Neural cell (in vitro differentiated cells): ENCODE results near the gene HBE1. TPM values are rescaled to one million over a fixed set of nuclear protein-coding genes. Genes with fewer than 3 reads are reported as not detected.

ENCODE experiments used
- H2AFZ ChIP-seq: fragments of 200-600, 300-800 bp; sonication (generic), shearing (Covaris generic); 2 replicates; pipeline ENCODE4 v1.6.0; 2014; ENCODE audit warnings: low read depth, mild to moderate bottlenecking, antibody characterized with exemption, low read length, moderate library complexity
- H3F3A ChIP-seq: fragments of 200-600 bp; shearing (Covaris generic); 2 replicates; pipeline ENCODE4 v1.6.1; 2016; ENCODE audit warnings: mild to moderate bottlenecking, moderate library complexity, mixed read lengths, antibody characterized with exemption, low read length; ENCODE audit not compliant: insufficient read depth, poor library complexity, severe bottlenecking
- H3K27ac ChIP-seq: fragments of 200-600, 300-800 bp; sonication (generic), shearing (Covaris generic); 2 replicates; pipeline ENCODE4 v1.5.1; 2014; ENCODE audit warnings: mild to moderate bottlenecking, low read length, moderate library complexity
- H3K27me3 ChIP-seq: fragments of 300-800, 200-600 bp; sonication (generic), shearing (Covaris generic); 2 replicates; pipeline ENCODE4 v1.6.0; 2014; ENCODE audit warnings: mild to moderate bottlenecking, low read depth, low read length, moderate library complexity; ENCODE audit not compliant: insufficient read depth
- H3K36me3 ChIP-seq: fragments of 300-800, 200-600 bp; sonication (generic), shearing (Covaris generic); 2 replicates; pipeline ENCODE4 v1.5.1; 2014; ENCODE audit warnings: mild to moderate bottlenecking, antibody characterized with exemption, low read length, moderate library complexity; ENCODE audit not compliant: insufficient read depth
- H3K4me2 ChIP-seq: fragments of 300-800, 200-600 bp; sonication (generic), shearing (Covaris generic); 2 replicates; pipeline ENCODE4 v1.6.0; 2014; ENCODE audit warnings: mild to moderate bottlenecking, low read length
- H3K4me3 ChIP-seq: fragments of 300-800, 200-600 bp; sonication (generic), shearing (Covaris generic); 2 replicates; pipeline ENCODE4 v1.5.1; 2014; ENCODE audit warnings: mild to moderate bottlenecking, low read length, moderate library complexity
- H3K79me2 ChIP-seq: fragments of 200-600 bp; shearing (Covaris generic); replicated peaks from 2 replicates; pipeline ENCODE4 v1.6.0; 2014; ENCODE audit warnings: mild to moderate bottlenecking, low read length, moderate library complexity; ENCODE audit not compliant: insufficient read depth
- H3K9ac ChIP-seq: fragments of 300-800, 200-600 bp; sonication (generic), shearing (Covaris generic); 2 replicates; pipeline ENCODE4 v1.6.1; 2016; ENCODE audit warnings: mild to moderate bottlenecking, low read length, mixed read lengths
- H3K9me2 ChIP-seq: fragments of 200-600 bp; shearing (Covaris generic); 2 replicates; pipeline ENCODE4 v1.6.1; 2016; ENCODE audit warnings: mild to moderate bottlenecking, low read length, mixed read lengths; ENCODE audit not compliant: insufficient read depth
- H3K9me3 ChIP-seq: fragments of 200-600, 300-800 bp; sonication (generic), shearing (Covaris generic); 2 replicates; pipeline ENCODE4 v1.6.1; 2016; ENCODE audit warnings: mild to moderate bottlenecking, mixed run types, low read length, moderate library complexity, mixed read lengths
- H4K20me1 ChIP-seq: fragments of 200-600 bp; shearing (Covaris generic); 2 replicates; pipeline ENCODE4 v1.6.1; 2016; ENCODE audit warnings: mild to moderate bottlenecking, mixed run types; ENCODE audit not compliant: insufficient read depth
- EP300 ChIP-seq: fragments of 450-650 bp; conservative IDR thresholded peaks from 2 replicates; pipeline ENCODE4 v1.6.1; 2014; ENCODE audit warnings: antibody characterized with exemption, mild to moderate bottlenecking, moderate library complexity; ENCODE audit not compliant: poor library complexity, severe bottlenecking
- EZH2 ChIP-seq: fragments of 200-600, 300-800 bp; shearing (Covaris generic), sonication (generic); IDR thresholded peaks from 2 replicates; pipeline ENCODE4 v1.6.1; 2014; ENCODE audit warnings: antibody characterized with exemption, low read length, borderline replicate concordance, mild to moderate bottlenecking; ENCODE audit not compliant: insufficient read depth, poor library complexity, severe bottlenecking
- MXI1 ChIP-seq: fragments of 450-650 bp; conservative IDR thresholded peaks from 2 replicates; pipeline ENCODE4 v1.6.1; 2014; ENCODE audit warnings: antibody characterized with exemption, mild to moderate bottlenecking; ENCODE audit not compliant: poor library complexity, severe bottlenecking
- POLR2AphosphoS5 ChIP-seq: IDR thresholded peaks from 2 replicates; pipeline ENCODE4 v1.6.1; 2012
- RAD21 ChIP-seq: fragments of 450-650 bp; conservative IDR thresholded peaks from 2 replicates; pipeline ENCODE4 v1.6.1; 2014; ENCODE audit warnings: antibody characterized with exemption, mild to moderate bottlenecking, moderate library complexity
- SMC3 ChIP-seq: fragments of 450-650 bp; conservative IDR thresholded peaks from 2 replicates; pipeline ENCODE4 v1.6.1; 2014; ENCODE audit warnings: antibody characterized with exemption, mild to moderate bottlenecking, moderate library complexity; ENCODE audit not compliant: poor library complexity
- TAF1 ChIP-seq: IDR thresholded peaks from 2 replicates; pipeline ENCODE4 v1.6.1; 2012; ENCODE audit warnings: low read depth
- polyA plus RNA-seq: library from polyadenylated mRNA; depleted of rRNA; stranded (reverse); fragments of >200 nt; gene quantifications from 2 replicates; pipeline ENCODE4 v1.2.3, GENCODE V29; 2014
- TF ChIP-seq, protein P1 (sequence below): fragments of 450-650 bp; IDR thresholded peaks from 2 replicates; pipeline ENCODE4 v1.5.1; 2014; ENCODE audit warnings: antibody characterized with exemption, mild to moderate bottlenecking, moderate library complexity; ENCODE audit not compliant: poor library complexity, severe bottlenecking
- TF ChIP-seq, protein P2 (sequence below): IDR thresholded peaks from 2 replicates; pipeline ENCODE4 v1.6.1; 2012; ENCODE audit warnings: borderline replicate concordance

The HBE1 gene
- polyA plus RNA-seq, 1 donor from 2014 or later: not detected

DNA sequence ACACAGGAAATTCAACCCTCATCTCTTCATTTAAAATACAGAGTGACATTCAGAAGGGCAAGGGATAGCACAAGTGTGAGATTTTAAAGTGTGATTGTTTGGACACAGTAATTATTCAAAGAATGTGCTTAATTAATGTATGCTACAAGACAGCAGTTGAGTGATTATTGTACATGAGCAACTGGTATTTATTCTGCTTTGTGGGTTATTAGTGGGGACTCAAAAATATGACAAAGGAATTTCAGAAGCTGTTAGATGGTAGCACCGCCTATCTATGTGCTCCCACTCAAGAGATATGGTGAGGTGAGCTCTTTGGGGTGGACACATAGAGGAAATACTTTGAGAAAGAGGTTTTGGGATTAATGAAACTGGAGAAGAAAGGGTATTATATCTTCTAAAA lies 29.7 kb downstream of the HBE1 start (continued):
- TF ChIP-seq, protein P1, sequence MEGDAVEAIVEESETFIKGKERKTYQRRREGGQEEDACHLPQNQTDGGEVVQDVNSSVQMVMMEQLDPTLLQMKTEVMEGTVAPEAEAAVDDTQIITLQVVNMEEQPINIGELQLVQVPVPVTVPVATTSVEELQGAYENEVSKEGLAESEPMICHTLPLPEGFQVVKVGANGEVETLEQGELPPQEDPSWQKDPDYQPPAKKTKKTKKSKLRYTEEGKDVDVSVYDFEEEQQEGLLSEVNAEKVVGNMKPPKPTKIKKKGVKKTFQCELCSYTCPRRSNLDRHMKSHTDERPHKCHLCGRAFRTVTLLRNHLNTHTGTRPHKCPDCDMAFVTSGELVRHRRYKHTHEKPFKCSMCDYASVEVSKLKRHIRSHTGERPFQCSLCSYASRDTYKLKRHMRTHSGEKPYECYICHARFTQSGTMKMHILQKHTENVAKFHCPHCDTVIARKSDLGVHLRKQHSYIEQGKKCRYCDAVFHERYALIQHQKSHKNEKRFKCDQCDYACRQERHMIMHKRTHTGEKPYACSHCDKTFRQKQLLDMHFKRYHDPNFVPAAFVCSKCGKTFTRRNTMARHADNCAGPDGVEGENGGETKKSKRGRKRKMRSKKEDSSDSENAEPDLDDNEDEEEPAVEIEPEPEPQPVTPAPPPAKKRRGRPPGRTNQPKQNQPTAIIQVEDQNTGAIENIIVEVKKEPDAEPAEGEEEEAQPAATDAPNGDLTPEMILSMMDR: no peak

GRCh38 chr11:5239046-5239445 lies 30.7 kb downstream of the HBE1 start:
- Histone ChIP-seq H3F3A (no peaks in the 10 kb centered on the region), H3K36me3 (no peaks in the 10 kb centered on the region), H3K9ac (no peak overlapping the region), H3K79me2 (no peaks in the 10 kb centered on the region), H3K4me3 (no peak overlapping the region), H3K9me3 (no peaks in the 10 kb centered on the region), H3K27ac (no peak overlapping the region), H2AFZ (no peak overlapping the region), H3K9me2 (no peaks in the 10 kb centered on the region), H3K27me3 (no peaks in the 10 kb centered on the region), H4K20me1 (no peaks in the 10 kb centered on the region), H3K4me2 (no peak overlapping the region)
- TF ChIP-seq SMC3 (no peak), POLR2AphosphoS5 (no peak), EZH2 (no peak), TAF1 (no peak), EP300 (no peak), MXI1 (no peak), RAD21 (no peak)
- TF ChIP-seq, protein P1: no peak
- TF ChIP-seq, protein P2, sequence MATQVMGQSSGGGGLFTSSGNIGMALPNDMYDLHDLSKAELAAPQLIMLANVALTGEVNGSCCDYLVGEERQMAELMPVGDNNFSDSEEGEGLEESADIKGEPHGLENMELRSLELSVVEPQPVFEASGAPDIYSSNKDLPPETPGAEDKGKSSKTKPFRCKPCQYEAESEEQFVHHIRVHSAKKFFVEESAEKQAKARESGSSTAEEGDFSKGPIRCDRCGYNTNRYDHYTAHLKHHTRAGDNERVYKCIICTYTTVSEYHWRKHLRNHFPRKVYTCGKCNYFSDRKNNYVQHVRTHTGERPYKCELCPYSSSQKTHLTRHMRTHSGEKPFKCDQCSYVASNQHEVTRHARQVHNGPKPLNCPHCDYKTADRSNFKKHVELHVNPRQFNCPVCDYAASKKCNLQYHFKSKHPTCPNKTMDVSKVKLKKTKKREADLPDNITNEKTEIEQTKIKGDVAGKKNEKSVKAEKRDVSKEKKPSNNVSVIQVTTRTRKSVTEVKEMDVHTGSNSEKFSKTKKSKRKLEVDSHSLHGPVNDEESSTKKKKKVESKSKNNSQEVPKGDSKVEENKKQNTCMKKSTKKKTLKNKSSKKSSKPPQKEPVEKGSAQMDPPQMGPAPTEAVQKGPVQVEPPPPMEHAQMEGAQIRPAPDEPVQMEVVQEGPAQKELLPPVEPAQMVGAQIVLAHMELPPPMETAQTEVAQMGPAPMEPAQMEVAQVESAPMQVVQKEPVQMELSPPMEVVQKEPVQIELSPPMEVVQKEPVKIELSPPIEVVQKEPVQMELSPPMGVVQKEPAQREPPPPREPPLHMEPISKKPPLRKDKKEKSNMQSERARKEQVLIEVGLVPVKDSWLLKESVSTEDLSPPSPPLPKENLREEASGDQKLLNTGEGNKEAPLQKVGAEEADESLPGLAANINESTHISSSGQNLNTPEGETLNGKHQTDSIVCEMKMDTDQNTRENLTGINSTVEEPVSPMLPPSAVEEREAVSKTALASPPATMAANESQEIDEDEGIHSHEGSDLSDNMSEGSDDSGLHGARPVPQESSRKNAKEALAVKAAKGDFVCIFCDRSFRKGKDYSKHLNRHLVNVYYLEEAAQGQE: no peak

GRCh38 chr11:5238486-5238885 lies 31.3 kb downstream of the HBE1 start:
- no peak overlapping the region for H3K9ac ChIP-seq

More at GRCh38 chr11:5238486-5238885, 31.3 kb downstream of the HBE1 start:
- Histone ChIP-seq H3K79me2 (no peaks in the 10 kb centered on the region), H3K9me2 (no peaks in the 10 kb centered on the region), H3K4me3 (no peak overlapping the region), H3K9me3 (no peaks in the 10 kb centered on the region), H4K20me1 (no peaks in the 10 kb centered on the region), H2AFZ (no peak overlapping the region), H3K36me3 (no peaks in the 10 kb centered on the region), H3K27ac (no peak overlapping the region), H3K27me3 (no peaks in the 10 kb centered on the region), H3K4me2 (no peak overlapping the region), H3F3A (no peaks in the 10 kb centered on the region)
- no peak for TF ChIP-seq EZH2
- no peak for TF ChIP-seq MXI1
- no peak for TF ChIP-seq EP300
- TF ChIP-seq, protein P2: no peak
- TF ChIP-seq TAF1: no peak
- TF ChIP-seq POLR2AphosphoS5: no peak
- TF ChIP-seq, protein P1: no peak
- TF ChIP-seq SMC3: no peak
- TF ChIP-seq RAD21: no peak
